ENCODE results near the gene ID4.

DNA sequence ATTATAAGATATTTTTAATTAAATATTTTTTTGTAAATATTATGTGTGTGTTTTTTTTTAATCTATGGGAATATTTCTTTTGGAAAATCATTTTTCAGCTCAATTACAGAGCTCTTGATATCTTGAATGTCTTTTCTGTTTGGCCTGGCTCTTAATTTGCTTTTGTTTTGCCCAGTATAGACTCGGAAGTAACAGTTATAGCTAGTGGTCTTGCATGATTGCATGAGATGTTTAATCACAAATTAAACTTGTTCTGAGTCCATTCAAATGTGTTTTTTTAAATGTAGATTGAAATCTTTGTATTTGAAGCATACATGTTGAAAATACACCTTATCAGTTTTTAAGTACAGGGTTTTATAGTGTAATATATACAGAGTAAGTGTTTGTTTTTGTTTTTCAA lies 2.6 kb downstream of the ID4 start:
- TF ChIP-seq, protein P1, sequence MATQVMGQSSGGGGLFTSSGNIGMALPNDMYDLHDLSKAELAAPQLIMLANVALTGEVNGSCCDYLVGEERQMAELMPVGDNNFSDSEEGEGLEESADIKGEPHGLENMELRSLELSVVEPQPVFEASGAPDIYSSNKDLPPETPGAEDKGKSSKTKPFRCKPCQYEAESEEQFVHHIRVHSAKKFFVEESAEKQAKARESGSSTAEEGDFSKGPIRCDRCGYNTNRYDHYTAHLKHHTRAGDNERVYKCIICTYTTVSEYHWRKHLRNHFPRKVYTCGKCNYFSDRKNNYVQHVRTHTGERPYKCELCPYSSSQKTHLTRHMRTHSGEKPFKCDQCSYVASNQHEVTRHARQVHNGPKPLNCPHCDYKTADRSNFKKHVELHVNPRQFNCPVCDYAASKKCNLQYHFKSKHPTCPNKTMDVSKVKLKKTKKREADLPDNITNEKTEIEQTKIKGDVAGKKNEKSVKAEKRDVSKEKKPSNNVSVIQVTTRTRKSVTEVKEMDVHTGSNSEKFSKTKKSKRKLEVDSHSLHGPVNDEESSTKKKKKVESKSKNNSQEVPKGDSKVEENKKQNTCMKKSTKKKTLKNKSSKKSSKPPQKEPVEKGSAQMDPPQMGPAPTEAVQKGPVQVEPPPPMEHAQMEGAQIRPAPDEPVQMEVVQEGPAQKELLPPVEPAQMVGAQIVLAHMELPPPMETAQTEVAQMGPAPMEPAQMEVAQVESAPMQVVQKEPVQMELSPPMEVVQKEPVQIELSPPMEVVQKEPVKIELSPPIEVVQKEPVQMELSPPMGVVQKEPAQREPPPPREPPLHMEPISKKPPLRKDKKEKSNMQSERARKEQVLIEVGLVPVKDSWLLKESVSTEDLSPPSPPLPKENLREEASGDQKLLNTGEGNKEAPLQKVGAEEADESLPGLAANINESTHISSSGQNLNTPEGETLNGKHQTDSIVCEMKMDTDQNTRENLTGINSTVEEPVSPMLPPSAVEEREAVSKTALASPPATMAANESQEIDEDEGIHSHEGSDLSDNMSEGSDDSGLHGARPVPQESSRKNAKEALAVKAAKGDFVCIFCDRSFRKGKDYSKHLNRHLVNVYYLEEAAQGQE (IDR thresholded peaks at IDR 0.05; ENCODE audit: low read depth) = no peak
- TF ChIP-seq EGR1 (IDR thresholded peaks at IDR 0.05) (no peak), TAF1 (IDR thresholded peaks at IDR 0.05; ENCODE audit: low read depth) (no peak)
- TF ChIP-seq, protein P2, sequence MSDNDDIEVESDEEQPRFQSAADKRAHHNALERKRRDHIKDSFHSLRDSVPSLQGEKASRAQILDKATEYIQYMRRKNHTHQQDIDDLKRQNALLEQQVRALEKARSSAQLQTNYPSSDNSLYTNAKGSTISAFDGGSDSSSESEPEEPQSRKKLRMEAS (IDR thresholded peaks at IDR 0.05) = no peak

Measured in Ishikawa (cell line).